Fibroblast of skin of abdomen (primary cell): Measurements from ENCODE around the gene GDPD2. TPM values are rescaled to one million over a fixed set of nuclear protein-coding genes. Genes with fewer than 3 reads are reported as not detected.
"Not testable (repeated sequence)": the region's sequence is repeated elsewhere in the genome, so short reads cannot be mapped to it uniquely, and the experiment has no call there.

ENCODE experiments used
- DNase-seq: peaks from one replicate; pipeline ENCODE4 v3.0.0-alpha.2; 2013
- polyA plus RNA-seq, 2 experiments: library from polyadenylated mRNA; unstranded; fragments of 120-200 nt; gene quantifications; one replicate each; pipeline ENCODE4 v1.2.1, GENCODE V29; 2013; ENCODE audit not compliant: insufficient read length in 2 of 2

GDPD2 gene, protein sequence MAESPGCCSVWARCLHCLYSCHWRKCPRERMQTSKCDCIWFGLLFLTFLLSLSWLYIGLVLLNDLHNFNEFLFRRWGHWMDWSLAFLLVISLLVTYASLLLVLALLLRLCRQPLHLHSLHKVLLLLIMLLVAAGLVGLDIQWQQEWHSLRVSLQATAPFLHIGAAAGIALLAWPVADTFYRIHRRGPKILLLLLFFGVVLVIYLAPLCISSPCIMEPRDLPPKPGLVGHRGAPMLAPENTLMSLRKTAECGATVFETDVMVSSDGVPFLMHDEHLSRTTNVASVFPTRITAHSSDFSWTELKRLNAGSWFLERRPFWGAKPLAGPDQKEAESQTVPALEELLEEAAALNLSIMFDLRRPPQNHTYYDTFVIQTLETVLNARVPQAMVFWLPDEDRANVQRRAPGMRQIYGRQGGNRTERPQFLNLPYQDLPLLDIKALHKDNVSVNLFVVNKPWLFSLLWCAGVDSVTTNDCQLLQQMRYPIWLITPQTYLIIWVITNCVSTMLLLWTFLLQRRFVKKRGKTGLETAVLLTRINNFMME
- polyA plus RNA-seq (2013, experiment 1 of 2; ENCODE audit: insufficient read length) = not detected
- polyA plus RNA-seq (2013, experiment 2 of 2; ENCODE audit: insufficient read length) = 0.07 TPM

- peak; percentile 18 for DNase-seq
Observed at GRCh38 chrX:70422851-70423341, at the start of gene GDPD2. Gene GDPD2, plus strand, starts transcription at chrX:70423314. Its CDS starts 1,671 bp downstream, at chrX:70424985.

DNA sequence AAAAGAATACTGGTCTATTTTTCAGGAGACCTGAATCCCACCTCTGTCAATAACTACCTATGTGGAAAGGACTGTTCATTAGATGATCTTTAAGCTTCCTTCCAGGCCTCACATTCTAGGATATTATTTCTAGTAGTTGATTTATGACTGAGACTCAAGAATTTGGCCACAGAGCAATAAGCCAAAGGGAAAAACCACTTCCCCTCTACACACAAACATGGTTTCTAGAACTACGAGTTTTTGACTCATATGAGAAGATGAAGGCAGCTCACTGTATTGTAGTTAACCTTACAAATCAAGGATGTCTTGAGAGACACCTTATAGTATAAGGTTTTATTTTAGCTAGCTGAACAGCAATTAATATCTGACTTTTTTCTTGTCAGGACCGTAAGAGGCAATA, 36.9 kb upstream of the GDPD2 start:
- DNase-seq = no peak

DNA sequence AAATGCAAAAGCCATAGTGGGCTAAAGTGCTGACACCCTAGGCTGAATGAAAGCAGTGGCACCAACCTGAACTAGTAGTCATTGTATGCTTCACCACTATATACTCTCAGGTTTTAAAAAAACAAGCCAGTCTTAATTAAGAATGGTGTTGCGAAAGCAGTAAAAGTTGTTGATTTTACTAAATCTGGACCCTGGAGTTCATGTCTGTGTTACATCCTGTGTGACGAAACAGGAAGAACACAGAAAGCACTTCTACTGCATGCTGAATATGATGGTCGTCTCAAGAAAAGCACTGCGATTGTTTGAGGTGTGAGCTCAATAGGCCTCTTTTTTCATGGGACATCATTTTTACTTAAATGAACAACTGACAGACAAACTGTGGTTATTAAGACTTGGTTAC, 24.2 kb upstream of the GDPD2 start:
- DNase-seq = peak; percentile 27

GRCh38 chrX:70400181-70400580, 22.9 kb upstream of the GDPD2 start:
- not testable (repeated sequence) for DNase-seq

DNA sequence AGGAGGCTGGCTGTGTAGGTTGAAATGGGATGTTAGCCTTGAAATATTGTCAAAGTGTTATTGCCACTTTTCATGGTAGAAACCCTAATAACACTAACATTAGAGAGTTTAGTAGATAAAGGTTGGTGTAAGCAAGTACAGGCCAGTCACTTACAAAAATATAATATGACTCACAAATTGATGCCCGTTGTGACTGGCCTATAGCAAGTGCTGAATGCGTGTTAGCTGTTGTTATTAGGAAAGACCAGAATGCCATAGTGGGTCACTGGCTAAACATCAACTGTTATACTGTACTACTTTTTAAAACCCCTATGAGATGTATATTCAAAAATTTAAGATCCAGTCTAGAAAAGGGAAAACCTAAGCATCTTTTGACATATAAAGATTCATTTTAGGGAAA, 20.4 kb upstream of the GDPD2 start:
- no peak for DNase-seq

DNA sequence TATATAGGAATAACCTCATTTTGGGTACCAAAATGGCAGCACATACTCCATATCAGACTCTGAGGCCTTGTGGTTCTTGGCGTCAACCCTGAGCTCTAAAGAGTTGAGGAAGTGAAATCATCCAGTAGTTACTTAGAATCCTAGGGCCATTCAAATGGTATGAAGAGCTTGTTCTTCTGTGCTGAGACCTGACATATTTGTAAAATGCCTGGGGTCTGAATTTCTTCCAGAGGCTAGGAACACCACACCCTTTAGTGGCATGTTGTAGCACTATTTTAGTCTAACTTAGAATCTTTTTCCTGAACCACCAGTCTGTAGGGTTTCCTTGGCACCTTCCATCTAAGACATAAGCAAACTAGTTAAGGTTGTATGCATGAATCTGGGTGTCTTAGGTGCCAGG, 18.1 kb upstream of the GDPD2 start:
- no peak for DNase-seq

GRCh38 chrX:70410921-70411320, 12.2 kb upstream of the GDPD2 start:
- no peak for DNase-seq

- DNase-seq = no peak
Observed at GRCh38 chrX:70411475-70411874, 11.6 kb upstream of the GDPD2 start.

- no peak for DNase-seq
Observed at GRCh38 chrX:70421618-70422017, 1.5 kb upstream of the GDPD2 start.

- no peak for DNase-seq
Observed at GRCh38 chrX:70423936-70424675, 992 bp downstream of the GDPD2 start.

DNA sequence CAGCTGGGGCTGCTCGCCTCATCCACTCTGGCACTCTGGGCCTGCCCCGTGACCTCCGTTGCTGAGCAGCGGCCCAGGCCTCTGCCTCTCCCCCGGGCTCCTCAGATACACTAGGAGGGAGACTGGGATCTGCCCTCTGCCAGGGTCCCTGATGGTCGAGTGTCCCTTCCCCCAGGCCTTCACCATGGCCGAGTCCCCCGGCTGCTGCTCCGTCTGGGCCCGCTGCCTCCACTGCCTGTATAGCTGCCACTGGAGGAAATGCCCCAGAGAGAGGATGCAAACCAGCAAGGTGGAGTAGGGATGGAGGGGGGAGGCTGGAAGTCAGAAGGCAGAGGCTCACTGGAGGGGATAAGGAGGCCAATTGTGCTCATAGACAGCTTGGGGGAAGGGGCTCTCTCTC, 1.7 kb downstream of the GDPD2 start:
- no peak for DNase-seq

DNA sequence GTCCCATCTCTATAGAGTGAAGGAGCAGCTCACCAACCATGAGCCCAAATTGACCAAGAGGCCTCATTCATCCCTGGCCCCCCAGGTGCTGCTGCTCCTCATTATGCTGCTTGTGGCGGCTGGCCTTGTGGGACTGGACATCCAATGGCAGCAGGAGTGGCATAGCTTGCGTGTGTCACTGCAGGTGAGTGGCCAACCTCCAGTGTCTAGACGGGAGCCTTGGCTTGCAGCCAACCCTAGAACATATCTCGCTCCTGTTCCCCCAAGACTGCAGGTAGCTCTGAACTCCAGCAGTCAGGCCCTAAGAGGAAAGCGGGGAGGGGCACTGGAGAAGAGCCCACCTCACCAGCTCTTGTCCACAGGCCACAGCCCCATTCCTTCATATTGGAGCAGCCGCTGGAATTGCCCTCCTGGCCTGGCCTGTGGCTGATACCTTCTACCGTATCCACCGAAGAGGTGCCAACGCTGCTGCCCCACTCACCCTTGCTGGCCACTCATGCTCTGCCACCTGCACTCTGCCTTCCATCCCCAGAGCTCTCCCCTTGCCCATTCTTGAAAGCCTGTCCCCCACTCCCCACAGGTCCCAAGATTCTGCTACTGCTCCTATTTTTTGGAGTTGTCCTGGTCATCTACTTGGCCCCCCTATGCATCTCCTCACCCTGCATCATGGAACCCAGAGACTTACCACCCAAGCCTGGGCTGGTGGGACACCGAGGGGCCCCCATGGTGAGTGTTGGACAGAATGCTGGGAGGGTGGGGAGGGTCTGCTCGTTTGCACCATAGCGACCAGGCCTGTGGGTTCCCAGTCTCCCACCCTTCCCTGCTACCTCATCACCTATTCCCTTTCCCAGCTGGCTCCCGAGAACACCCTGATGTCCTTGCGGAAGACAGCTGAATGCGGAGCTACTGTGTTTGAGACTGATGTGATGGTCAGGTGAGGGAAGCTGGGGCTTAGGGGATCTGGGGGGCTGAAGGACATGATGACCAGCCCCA, 3.5 kb downstream of the GDPD2 start:
- DNase-seq = no peak

DNA sequence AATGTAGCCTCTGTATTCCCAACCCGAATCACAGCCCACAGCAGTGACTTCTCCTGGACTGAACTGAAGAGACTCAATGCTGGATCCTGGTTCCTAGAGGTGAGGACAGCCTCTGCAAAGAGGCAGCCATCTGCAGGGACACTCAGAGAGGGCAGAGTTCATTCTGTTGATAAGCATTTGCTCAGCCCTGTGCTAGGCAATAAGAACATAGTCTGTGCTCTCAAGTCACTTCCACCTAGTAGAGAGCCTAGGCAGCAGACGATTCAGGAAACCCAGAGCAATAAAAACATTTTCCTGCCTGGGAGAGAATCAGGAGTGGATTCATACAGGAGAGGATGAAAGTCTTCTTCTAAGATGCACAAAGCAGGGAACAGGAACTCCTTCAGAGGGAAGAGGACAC, 4.3 kb downstream of the GDPD2 start:
- DNase-seq = no peak

GRCh38 chrX:70429759-70430158, 6.6 kb downstream of the GDPD2 start:
- DNase-seq = no peak

GRCh38 chrX:70432936-70433847, 10.1 kb downstream of the GDPD2 start:
- no peak for DNase-seq

- DNase-seq = peak; percentile 27
Observed at GRCh38 chrX:70433848-70434351, 10.8 kb downstream of the GDPD2 start.

GRCh38 chrX:70434352-70434866, 11.3 kb downstream of the GDPD2 start:
- DNase-seq = peak; percentile 77

- DNase-seq = peak; percentile 46
Observed at GRCh38 chrX:70434914-70435586, 11.9 kb downstream of the GDPD2 start.

DNA sequence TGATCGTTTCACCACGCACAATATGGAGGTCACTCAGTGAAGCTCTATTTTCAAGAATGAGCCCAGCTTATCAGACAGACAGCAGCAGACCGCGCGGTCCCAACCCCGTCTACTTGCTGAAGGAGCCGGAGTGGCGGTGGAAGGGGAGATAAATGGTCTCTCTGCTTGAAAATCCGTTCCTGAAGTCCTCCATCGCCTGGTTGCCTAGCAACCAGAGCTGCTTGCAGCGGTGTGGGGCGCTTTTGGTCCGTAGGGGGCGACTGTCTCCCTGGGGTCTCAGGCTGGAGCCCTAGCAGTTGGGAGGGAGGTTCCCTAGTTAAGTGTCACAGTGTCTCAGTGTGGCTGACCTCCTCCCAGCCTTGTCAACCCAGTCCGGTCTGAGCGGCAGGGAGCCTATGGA, 13.2 kb downstream of the GDPD2 start:
- peak; percentile 12 for DNase-seq

DNA sequence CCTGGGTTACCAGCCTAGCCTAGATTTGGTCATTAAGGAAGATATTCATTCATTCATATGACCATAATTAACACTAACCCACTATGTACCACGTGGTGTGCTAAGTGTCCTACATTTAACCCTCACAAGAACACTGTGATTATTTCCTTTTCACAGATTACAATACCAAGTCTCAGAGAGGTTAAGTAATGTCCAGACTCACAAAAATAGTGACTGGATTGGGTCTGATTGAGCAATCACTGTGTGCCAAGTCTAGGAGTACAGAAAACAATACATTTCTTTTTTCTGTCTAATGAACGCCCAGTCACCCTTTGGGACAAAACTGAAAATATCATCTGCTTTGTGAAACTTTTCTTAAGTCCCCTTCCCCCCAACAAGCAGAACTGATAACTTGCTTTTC, 13.9 kb downstream of the GDPD2 start:
- no peak for DNase-seq
